Measurements from ENCODE around the gene CD300LF. TPM values are rescaled to one million over a fixed set of nuclear protein-coding genes. Genes with fewer than 3 reads are reported as not detected.
A peak's percentile ranks its signal among the peaks of the same experiment; 100 is the strongest.

Gene CD300LF
- total RNA-seq, 1 donor from 2014 or later, result not detected

GRCh38 chr17:74750039-74750326 lies 37.3 kb upstream of the CD300LF start:
- H3K4me1 Mint-ChIP-seq, result peaks cover 34% of the 10 kb centered on the region
- H3K27ac Mint-ChIP-seq, result no peak overlapping the region
- H3K9me3 Mint-ChIP-seq, result no peaks in the 10 kb centered on the region
- no peak for TF ChIP-seq CTCF (IDR thresholded peaks at IDR 0.05; ENCODE audit: unreplicated experiment)
- H3K36me3 Mint-ChIP-seq, result peaks cover 8% of the 10 kb centered on the region
- H3K4me3 Mint-ChIP-seq, result peak overlapping the region; percentile 76
- no peaks in the 10 kb centered on the region for H3K27me3 Mint-ChIP-seq (ENCODE audit: low read depth)
- DNase-seq (ENCODE audit: low spot score in 2 of 2, unreplicated experiment in 2 of 2), result no peak

- peak overlapping the region; percentile 76 for H3K4me3 Mint-ChIP-seq
- no peaks in the 10 kb centered on the region for H3K27me3 Mint-ChIP-seq (ENCODE audit: low read depth)
- peaks cover 8% of the 10 kb centered on the region for H3K36me3 Mint-ChIP-seq
- TF ChIP-seq CTCF (IDR thresholded peaks at IDR 0.05; ENCODE audit: unreplicated experiment), result no peak
- H3K4me1 Mint-ChIP-seq, result peaks cover 37% of the 10 kb centered on the region
- peak overlapping the region; percentile 23 for H3K27ac Mint-ChIP-seq
- peak in 1 of 2 experiments; percentile 58 for DNase-seq (ENCODE audit: low spot score in 2 of 2, unreplicated experiment in 2 of 2)
- no peaks in the 10 kb centered on the region for H3K9me3 Mint-ChIP-seq
Observed at GRCh38 chr17:74749279-74750038, 36.7 kb upstream of the CD300LF start.

GRCh38 chr17:74748529-74749278 lies 36.0 kb upstream of the CD300LF start, which contains the start of gene NHERF1:
Gene NHERF1, plus strand, starts transcription at chr17:74748628. Its CDS starts 219 bp downstream, at chr17:74748847.
- Mint-ChIP-seq H3K9me3 (no peaks in the 10 kb centered on the region), H3K4me1 (peaks cover 37% of the 10 kb centered on the region), H3K36me3 (peaks cover 8% of the 10 kb centered on the region), H3K27me3 (ENCODE audit: low read depth) (no peaks in the 10 kb centered on the region), H3K4me3 (peak within 1 kb of the TSS; percentile 76), H3K27ac (peak within 1 kb of the TSS; percentile 23)
- peak; percentile 88 to 92 for DNase-seq (ENCODE audit: low spot score in 2 of 2, unreplicated experiment in 2 of 2)
- TF ChIP-seq CTCF (IDR thresholded peaks at IDR 0.05; ENCODE audit: unreplicated experiment), result peak; percentile 26

- peaks cover 37% of the 10 kb centered on the region for H3K4me1 Mint-ChIP-seq
- H3K27me3 Mint-ChIP-seq (ENCODE audit: low read depth), result peaks cover under 1% of the 10 kb centered on the region
- peak overlapping the region; percentile 56 for H3K4me3 Mint-ChIP-seq
- peaks cover 8% of the 10 kb centered on the region for H3K36me3 Mint-ChIP-seq
- no peak overlapping the region for H3K27ac Mint-ChIP-seq
- TF ChIP-seq CTCF (IDR thresholded peaks at IDR 0.05; ENCODE audit: unreplicated experiment), result no peak
- H3K9me3 Mint-ChIP-seq, result no peaks in the 10 kb centered on the region
- no peak for DNase-seq (ENCODE audit: low spot score in 2 of 2, unreplicated experiment in 2 of 2)
Observed at GRCh38 chr17:74748279-74748528, 35.5 kb upstream of the CD300LF start.

- peaks cover 37% of the 10 kb centered on the region for H3K4me1 Mint-ChIP-seq
- peaks cover 2% of the 10 kb centered on the region for H3K27me3 Mint-ChIP-seq (ENCODE audit: low read depth)
- H3K4me3 Mint-ChIP-seq, result peak overlapping the region; percentile 31
- no peaks in the 10 kb centered on the region for H3K36me3 Mint-ChIP-seq
- peak in 1 of 2 experiments; percentile 19 for DNase-seq (ENCODE audit: low spot score in 2 of 2, unreplicated experiment in 2 of 2)
- TF ChIP-seq CTCF (IDR thresholded peaks at IDR 0.05; ENCODE audit: unreplicated experiment), result no peak
- H3K27ac Mint-ChIP-seq, result peak overlapping the region; percentile 87
- H3K9me3 Mint-ChIP-seq, result no peaks in the 10 kb centered on the region
Observed at GRCh38 chr17:74746922-74747321, 34.2 kb upstream of the CD300LF start.

Data from mesothelial cell of epicardium (in vitro differentiated cells).